Measurements from ENCODE around the gene FOXD2.

DNA sequence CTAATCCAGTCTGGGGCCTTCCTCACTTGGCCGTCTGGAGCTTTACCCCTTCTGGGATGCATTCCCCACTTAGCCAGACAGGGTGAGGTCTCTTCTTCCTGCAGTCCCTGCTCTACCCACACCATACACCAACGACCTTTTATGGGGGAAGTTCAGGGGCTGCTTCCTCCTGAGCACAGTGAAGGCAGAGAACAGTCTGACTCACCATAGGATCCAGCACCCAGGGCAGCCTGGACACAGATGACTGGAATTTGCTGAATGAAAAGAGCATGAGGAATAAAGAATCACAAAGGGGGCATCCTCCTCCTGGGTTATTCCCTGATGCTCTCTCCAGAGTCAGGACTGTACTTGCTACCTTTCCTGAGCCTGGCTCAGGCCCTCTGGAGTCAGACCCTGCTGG lies 26.4 kb upstream of the FOXD2 start:
- TF ChIP-seq, protein P1, sequence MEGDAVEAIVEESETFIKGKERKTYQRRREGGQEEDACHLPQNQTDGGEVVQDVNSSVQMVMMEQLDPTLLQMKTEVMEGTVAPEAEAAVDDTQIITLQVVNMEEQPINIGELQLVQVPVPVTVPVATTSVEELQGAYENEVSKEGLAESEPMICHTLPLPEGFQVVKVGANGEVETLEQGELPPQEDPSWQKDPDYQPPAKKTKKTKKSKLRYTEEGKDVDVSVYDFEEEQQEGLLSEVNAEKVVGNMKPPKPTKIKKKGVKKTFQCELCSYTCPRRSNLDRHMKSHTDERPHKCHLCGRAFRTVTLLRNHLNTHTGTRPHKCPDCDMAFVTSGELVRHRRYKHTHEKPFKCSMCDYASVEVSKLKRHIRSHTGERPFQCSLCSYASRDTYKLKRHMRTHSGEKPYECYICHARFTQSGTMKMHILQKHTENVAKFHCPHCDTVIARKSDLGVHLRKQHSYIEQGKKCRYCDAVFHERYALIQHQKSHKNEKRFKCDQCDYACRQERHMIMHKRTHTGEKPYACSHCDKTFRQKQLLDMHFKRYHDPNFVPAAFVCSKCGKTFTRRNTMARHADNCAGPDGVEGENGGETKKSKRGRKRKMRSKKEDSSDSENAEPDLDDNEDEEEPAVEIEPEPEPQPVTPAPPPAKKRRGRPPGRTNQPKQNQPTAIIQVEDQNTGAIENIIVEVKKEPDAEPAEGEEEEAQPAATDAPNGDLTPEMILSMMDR (conservative IDR thresholded peaks at IDR 0.05; ENCODE audit: low read length): no peak
- no peak for TF ChIP-seq EZH2phosphoT487 (IDR thresholded peaks at IDR 0.05; ENCODE audit: borderline replicate concordance)
